Mesenchymal stem cell (in vitro differentiated cells and primary cell): Measurements from ENCODE around the gene ZNF316.
A peak's percentile ranks its signal among the peaks of the same experiment; 100 is the strongest.

Experiments
- DNase-seq: peaks from one replicate; pipeline ENCODE4 v3.0.0-alpha.2; 2013
- H2AFZ ChIP-seq: one replicate; pipeline ENCODE4 v1.6.1; 2013; ENCODE audit warnings: low read depth, mild to moderate bottlenecking, control low read depth, inconsistent platforms, low read length, moderate library complexity
- H2AK5ac ChIP-seq: 2 replicates; pipeline ENCODE4 v1.6.1; 2013; ENCODE audit warnings: low read length, moderate library complexity, mild to moderate bottlenecking, inconsistent platforms; ENCODE audit not compliant: severe bottlenecking
- H2BK120ac ChIP-seq: one replicate; pipeline ENCODE4 v1.6.1; 2013; ENCODE audit warnings: low read depth, mild to moderate bottlenecking, inconsistent platforms, low read length, moderate library complexity
- H2BK12ac ChIP-seq, 2 experiments: one replicate each; pipeline ENCODE4 v1.6.1; 2013; ENCODE audit warnings: inconsistent platforms in 2 of 2, low read length in 2 of 2, mild to moderate bottlenecking in 2 of 2, moderate library complexity in 2 of 2, control low read depth in 1 of 2
- H2BK15ac ChIP-seq: one replicate; pipeline ENCODE4 v1.6.1; 2013; ENCODE audit warnings: mild to moderate bottlenecking, low read depth, inconsistent platforms; ENCODE audit not compliant: poor library complexity, severe bottlenecking
- H2BK5ac ChIP-seq: 2 replicates; pipeline ENCODE4 v1.6.1; 2013; ENCODE audit warnings: low read depth, mild to moderate bottlenecking, low read length, control low read depth, inconsistent platforms; ENCODE audit not compliant: poor library complexity, severe bottlenecking
- H3K14ac ChIP-seq, 2 experiments: one replicate each; pipeline ENCODE4 v1.6.1; 2013; ENCODE audit warnings: inconsistent platforms in 2 of 2, low read length in 2 of 2, control low read depth in 1 of 2, mild to moderate bottlenecking in 1 of 2, moderate library complexity in 1 of 2
- H3K18ac ChIP-seq, 2 experiments: one replicate each; pipeline ENCODE4 v1.6.1; 2013; ENCODE audit warnings: inconsistent platforms in 2 of 2, low read length in 2 of 2, control low read depth in 1 of 2, low read depth in 1 of 2, mild to moderate bottlenecking in 1 of 2
- H3K23ac ChIP-seq, 2 experiments: one replicate each; pipeline ENCODE4 v1.6.1; 2013; ENCODE audit warnings: inconsistent platforms in 2 of 2, low read length in 2 of 2, mild to moderate bottlenecking in 2 of 2, moderate library complexity in 2 of 2, control low read depth in 1 of 2
- H3K27ac ChIP-seq: 2 replicates; pipeline ENCODE4 v1.5.1; 2013; ENCODE audit warnings: mild to moderate bottlenecking, moderate library complexity, low read length, control low read depth, inconsistent platforms; ENCODE audit not compliant: poor library complexity, severe bottlenecking
- H3K27me3 ChIP-seq, 2 experiments: 2 replicates each; pipeline versions ENCODE4 v1.6.1 to v1.7.0; 2013; ENCODE audit warnings: low read length in 2 of 2, mild to moderate bottlenecking in 2 of 2, moderate library complexity in 2 of 2, control low read depth in 1 of 2, inconsistent platforms in 1 of 2; ENCODE audit not compliant: control insufficient read depth in 1 of 2, insufficient read depth in 1 of 2
- H3K36me3 ChIP-seq, 2 experiments: 2 replicates each; pipeline versions ENCODE4 v1.6.1 to v1.7.0; 2013; ENCODE audit warnings: low read length in 2 of 2, control low read depth in 1 of 2, inconsistent platforms in 1 of 2, low read depth in 1 of 2, mild to moderate bottlenecking in 1 of 2; ENCODE audit not compliant: insufficient read depth in 2 of 2, control insufficient read depth in 1 of 2
- H3K4ac ChIP-seq, 2 experiments: one replicate each; pipeline ENCODE4 v1.6.1; 2013; ENCODE audit warnings: inconsistent platforms in 2 of 2, low read length in 2 of 2, mild to moderate bottlenecking in 2 of 2, moderate library complexity in 2 of 2, control low read depth in 1 of 2, low read depth in 1 of 2
- H3K4me1 ChIP-seq: 2 replicates; pipeline ENCODE4 v1.6.1; 2013; ENCODE audit warnings: low read depth, low read length, control low read depth; ENCODE audit not compliant: control insufficient read depth, insufficient read depth
- H3K4me2 ChIP-seq: 2 replicates; pipeline ENCODE4 v1.6.1; 2013; ENCODE audit warnings: low read length, mild to moderate bottlenecking, inconsistent platforms; ENCODE audit not compliant: poor library complexity, severe bottlenecking
- H3K4me3 ChIP-seq, 2 experiments: 2 replicates each; pipeline versions ENCODE4 v1.5.1 to v1.7.0; 2013; ENCODE audit warnings: low read length in 2 of 2, mild to moderate bottlenecking in 2 of 2, control low read depth in 1 of 2, low read depth in 1 of 2; ENCODE audit not compliant: insufficient read depth in 1 of 2
- H3K79me1 ChIP-seq: replicated peaks from 2 replicates; pipeline ENCODE4 v1.6.1; 2013; ENCODE audit warnings: mild to moderate bottlenecking, control low read depth, low read length, inconsistent platforms; ENCODE audit not compliant: poor library complexity, severe bottlenecking
- H3K9ac ChIP-seq: 2 replicates; pipeline ENCODE4 v1.7.0; 2013; ENCODE audit warnings: mild to moderate bottlenecking, low read length, moderate library complexity
- H3K9me3 ChIP-seq: 2 replicates; pipeline ENCODE4 v1.7.0; 2013; ENCODE audit warnings: mild to moderate bottlenecking, low read length; ENCODE audit not compliant: control insufficient read depth
- H4K8ac ChIP-seq: one replicate; pipeline ENCODE4 v1.6.1; 2013; ENCODE audit warnings: inconsistent platforms, mild to moderate bottlenecking, low read length, moderate library complexity
- H4K91ac ChIP-seq: one replicate; pipeline ENCODE4 v1.6.1; 2013; ENCODE audit warnings: mild to moderate bottlenecking, low read length, inconsistent platforms
- WGBS: methylation state at CpG from one replicate; pipeline ENCODE4 v1.1.7; 2013; ENCODE audit warnings: mixed read lengths; 5-methylcytosine and 5-hydroxymethylcytosine counted together

The ZNF316 gene

GRCh38 chr7:6612819-6613218 lies 24.3 kb upstream of the ZNF316 start:
- WGBS, result 80% methylated on average over 5 of the region's 7 CpGs
- H3K36me3 ChIP-seq, result peaks cover 0 to 7% of the 10 kb centered on the region in 2 experiments
- H4K91ac ChIP-seq, result no peak overlapping the region
- H3K27ac ChIP-seq, result no peak overlapping the region
- H3K9me3 ChIP-seq, result no peaks in the 10 kb centered on the region
- no peak overlapping the region for H3K9ac ChIP-seq
- no peak overlapping the region for H3K4me3 ChIP-seq
- no peak overlapping the region for H2BK15ac ChIP-seq
- no peak for DNase-seq
- H2BK5ac ChIP-seq, result no peak overlapping the region
- no peaks in the 10 kb centered on the region for H3K79me1 ChIP-seq
- no peak overlapping the region for H3K18ac ChIP-seq
- H2BK120ac ChIP-seq, result no peak overlapping the region
- peaks cover 12% of the 10 kb centered on the region for H3K4me1 ChIP-seq
- H3K4ac ChIP-seq, result no peak overlapping the region
- H3K27me3 ChIP-seq, result peaks cover 32 to 39% of the 10 kb centered on the region in 2 experiments
- no peak overlapping the region for H2AK5ac ChIP-seq
- H3K4me2 ChIP-seq, result no peak overlapping the region
- no peak overlapping the region for H2BK12ac ChIP-seq
- H4K8ac ChIP-seq, result no peak overlapping the region
- H2AFZ ChIP-seq, result no peak overlapping the region
- no peak overlapping the region for H3K14ac ChIP-seq
- H3K23ac ChIP-seq, result no peak overlapping the region

GRCh38 chr7:6613706-6614105 lies 23.4 kb upstream of the ZNF316 start:
- no peaks in the 10 kb centered on the region for H3K9me3 ChIP-seq
- H3K27ac ChIP-seq, result no peak overlapping the region
- WGBS, result 75% methylated on average over 2 of the region's 2 CpGs

GRCh38 chr7:6614953-6615722 lies 22.0 kb upstream of the ZNF316 start, which contains the start of gene ZNF853:
Gene ZNF853, plus strand, starts transcription at chr7:6615610. Its CDS starts 565 bp downstream, at chr7:6616175.
- Histone ChIP-seq H3K18ac (peak within 1 kb of the TSS in 1 of 2 experiments; percentile 43), H3K36me3 (no peaks in the 10 kb centered on the region), H3K27ac (no peak within 1 kb of the TSS), H3K14ac (peak within 1 kb of the TSS in 1 of 2 experiments; percentile 51), H3K4me2 (peak within 1 kb of the TSS; percentile 81), H4K8ac (no peak within 1 kb of the TSS), H2AFZ (peak within 1 kb of the TSS; percentile 18), H2BK5ac (no peak within 1 kb of the TSS), H3K4me3 (peak within 1 kb of the TSS in 1 of 2 experiments; percentile 65), H3K9ac (no peak within 1 kb of the TSS), H3K4ac (no peak within 1 kb of the TSS), H3K9me3 (no peaks in the 10 kb centered on the region), H3K27me3 (peaks cover 32 to 60% of the 10 kb centered on the region in 2 experiments), H3K23ac (peak within 1 kb of the TSS in 1 of 2 experiments; percentile 20), H2BK15ac (no peak within 1 kb of the TSS), H2BK12ac (no peak within 1 kb of the TSS), H4K91ac (no peak within 1 kb of the TSS), H2BK120ac (no peak within 1 kb of the TSS), H3K4me1 (peaks cover 12% of the 10 kb centered on the region), H3K79me1 (no peaks in the 10 kb centered on the region), H2AK5ac (no peak within 1 kb of the TSS)
- 5% methylated on average over 25 of the region's 91 CpGs for WGBS
- DNase-seq, result peak; percentile 3

More at GRCh38 chr7:6613706-6614105, 23.4 kb upstream of the ZNF316 start:
- H2BK5ac ChIP-seq, result no peak overlapping the region
- H3K9ac ChIP-seq, result no peak overlapping the region
- H3K18ac ChIP-seq, result no peak overlapping the region
- no peak overlapping the region for H2BK15ac ChIP-seq
- no peak overlapping the region for H3K4me3 ChIP-seq
- H3K23ac ChIP-seq, result no peak overlapping the region
- H4K91ac ChIP-seq, result no peak overlapping the region
- H3K79me1 ChIP-seq, result no peaks in the 10 kb centered on the region
- no peak overlapping the region for H4K8ac ChIP-seq
- DNase-seq, result no peak
- no peak overlapping the region for H3K4ac ChIP-seq
- no peak overlapping the region for H2BK120ac ChIP-seq
- no peak overlapping the region for H2AK5ac ChIP-seq
- H3K27me3 ChIP-seq, result peaks cover 32 to 48% of the 10 kb centered on the region in 2 experiments
- H2AFZ ChIP-seq, result no peak overlapping the region
- peaks cover 12% of the 10 kb centered on the region for H3K4me1 ChIP-seq
- H3K14ac ChIP-seq, result no peak overlapping the region
- H3K36me3 ChIP-seq, result no peaks in the 10 kb centered on the region
- H3K4me2 ChIP-seq, result no peak overlapping the region
- no peak overlapping the region for H2BK12ac ChIP-seq

GRCh38 chr7:6615723-6616555 lies 21.2 kb upstream of the ZNF316 start:
- no peak for DNase-seq
- Histone ChIP-seq H2BK15ac (no peak overlapping the region), H3K4ac (no peak overlapping the region), H3K18ac (no peak overlapping the region), H2BK12ac (no peak overlapping the region), H2AFZ (peak overlapping the region; percentile 18), H3K14ac (no peak overlapping the region), H3K27me3 (peaks cover 32 to 66% of the 10 kb centered on the region in 2 experiments), H3K27ac (no peak overlapping the region), H3K79me1 (no peaks in the 10 kb centered on the region), H3K4me1 (peaks cover 12% of the 10 kb centered on the region), H3K9ac (no peak overlapping the region), H2BK5ac (no peak overlapping the region), H2BK120ac (no peak overlapping the region), H3K36me3 (peaks cover 0 to under 1% of the 10 kb centered on the region in 2 experiments), H3K4me3 (peak overlapping the region in 1 of 2 experiments; percentile 65), H3K4me2 (peak overlapping the region; percentile 81), H3K9me3 (no peaks in the 10 kb centered on the region), H4K8ac (no peak overlapping the region), H3K23ac (no peak overlapping the region), H2AK5ac (no peak overlapping the region), H4K91ac (no peak overlapping the region)
- 12% methylated on average over 61 of the region's 63 CpGs for WGBS
